ENCODE measurements around the gene AARS2.

Gene AARS2

DNA sequence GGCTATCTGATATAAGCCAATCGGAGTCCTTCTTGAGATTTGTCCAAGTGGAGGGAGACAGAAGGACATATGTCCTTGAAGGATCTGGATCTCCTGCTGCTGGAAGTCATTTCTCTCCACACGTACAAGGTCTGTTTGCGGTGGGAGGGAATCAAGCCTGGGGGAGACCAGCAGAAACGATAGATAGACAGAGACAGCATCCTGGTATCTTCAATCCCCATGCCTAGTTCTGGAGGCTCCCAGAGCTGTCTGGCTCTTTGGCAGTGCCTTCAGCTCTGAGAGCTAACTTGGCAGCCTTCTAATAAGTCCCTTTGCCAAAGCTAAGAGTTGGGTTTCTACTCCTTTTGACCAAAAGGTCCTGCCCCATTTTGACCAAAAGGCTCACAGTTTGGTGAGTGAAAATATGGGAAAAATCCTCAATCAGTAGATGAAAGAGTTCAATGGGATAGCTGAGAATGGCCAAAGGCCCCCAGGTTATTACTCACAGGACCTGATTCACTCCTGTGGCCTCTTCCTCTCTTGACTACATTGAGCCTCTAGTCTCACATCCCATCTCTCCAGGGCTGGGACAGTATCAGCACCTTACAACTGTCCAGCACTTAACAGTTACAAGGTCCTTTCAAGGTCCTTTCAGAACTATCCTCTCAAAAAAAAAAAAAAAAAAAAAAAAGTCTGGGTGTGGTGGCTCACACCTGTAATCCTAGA, 20.3 kb downstream of the AARS2 start:
- DNase-seq (ENCODE audit: low read depth): no peak
- TF ChIP-seq, protein P1, sequence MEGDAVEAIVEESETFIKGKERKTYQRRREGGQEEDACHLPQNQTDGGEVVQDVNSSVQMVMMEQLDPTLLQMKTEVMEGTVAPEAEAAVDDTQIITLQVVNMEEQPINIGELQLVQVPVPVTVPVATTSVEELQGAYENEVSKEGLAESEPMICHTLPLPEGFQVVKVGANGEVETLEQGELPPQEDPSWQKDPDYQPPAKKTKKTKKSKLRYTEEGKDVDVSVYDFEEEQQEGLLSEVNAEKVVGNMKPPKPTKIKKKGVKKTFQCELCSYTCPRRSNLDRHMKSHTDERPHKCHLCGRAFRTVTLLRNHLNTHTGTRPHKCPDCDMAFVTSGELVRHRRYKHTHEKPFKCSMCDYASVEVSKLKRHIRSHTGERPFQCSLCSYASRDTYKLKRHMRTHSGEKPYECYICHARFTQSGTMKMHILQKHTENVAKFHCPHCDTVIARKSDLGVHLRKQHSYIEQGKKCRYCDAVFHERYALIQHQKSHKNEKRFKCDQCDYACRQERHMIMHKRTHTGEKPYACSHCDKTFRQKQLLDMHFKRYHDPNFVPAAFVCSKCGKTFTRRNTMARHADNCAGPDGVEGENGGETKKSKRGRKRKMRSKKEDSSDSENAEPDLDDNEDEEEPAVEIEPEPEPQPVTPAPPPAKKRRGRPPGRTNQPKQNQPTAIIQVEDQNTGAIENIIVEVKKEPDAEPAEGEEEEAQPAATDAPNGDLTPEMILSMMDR (IDR thresholded peaks at IDR 0.05; ENCODE audit: insufficient read depth, low read depth, low read length, missing control alignments): no peak
- no peak overlapping the region for H3K4me3 ChIP-seq (ENCODE audit: low read length)

DNA sequence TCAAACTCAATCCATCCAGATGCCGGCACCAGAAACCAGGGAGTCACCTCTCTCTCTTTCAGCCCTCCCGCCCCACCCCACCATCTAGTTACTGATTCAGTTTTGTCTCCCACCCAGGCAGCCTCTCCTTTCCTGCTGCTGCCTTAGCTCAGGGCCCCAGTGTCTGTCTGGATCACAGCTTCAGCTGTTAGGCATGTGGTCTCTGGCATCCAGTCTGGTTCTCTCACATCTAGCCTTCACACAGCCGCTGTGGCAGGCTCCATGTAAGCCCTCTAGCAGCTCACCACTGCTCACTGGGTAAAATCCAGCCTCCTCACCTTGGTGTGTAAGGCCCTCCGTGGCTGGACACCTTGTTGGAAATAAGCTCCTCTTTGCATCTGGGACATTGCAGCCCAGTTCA, 21.3 kb downstream of the AARS2 start:
- TF ChIP-seq, protein P1 (IDR thresholded peaks at IDR 0.05; ENCODE audit: insufficient read depth, low read depth, low read length, missing control alignments): no peak
- no peak overlapping the region for H3K4me3 ChIP-seq (ENCODE audit: low read length)
- no peak for DNase-seq (ENCODE audit: low read depth)

DNA sequence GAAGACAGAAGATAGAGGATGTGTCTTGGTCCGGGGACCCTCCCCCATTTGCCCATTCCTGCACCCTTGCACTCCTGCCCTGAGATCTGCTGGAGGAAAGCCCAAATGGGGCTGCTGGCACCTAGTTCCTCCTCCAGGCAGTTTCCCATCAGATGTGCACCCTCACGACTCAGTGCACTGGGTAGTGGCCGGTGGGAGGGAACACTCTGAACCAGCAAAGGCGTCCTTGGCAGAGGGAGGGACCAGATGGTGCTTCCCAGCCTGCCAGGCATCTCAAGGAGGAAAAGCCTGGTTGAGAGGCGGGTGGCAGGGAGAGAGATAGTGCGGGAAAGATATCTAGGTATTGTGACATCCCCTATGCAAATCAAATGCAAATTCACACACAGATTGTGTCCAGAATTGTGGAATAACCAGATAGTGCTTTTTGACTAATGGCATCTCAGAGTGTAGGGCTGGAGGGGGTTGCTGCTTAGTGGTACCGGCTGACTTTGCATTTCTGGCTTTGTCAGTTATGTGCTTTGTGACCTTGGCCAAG, 23.4 kb downstream of the AARS2 start:
- TF ChIP-seq, protein P1 (IDR thresholded peaks at IDR 0.05; ENCODE audit: insufficient read depth, low read depth, low read length, missing control alignments): no peak
- no peak for DNase-seq (ENCODE audit: low read depth)
- H3K4me3 ChIP-seq (ENCODE audit: low read length): no peak overlapping the region

DNA sequence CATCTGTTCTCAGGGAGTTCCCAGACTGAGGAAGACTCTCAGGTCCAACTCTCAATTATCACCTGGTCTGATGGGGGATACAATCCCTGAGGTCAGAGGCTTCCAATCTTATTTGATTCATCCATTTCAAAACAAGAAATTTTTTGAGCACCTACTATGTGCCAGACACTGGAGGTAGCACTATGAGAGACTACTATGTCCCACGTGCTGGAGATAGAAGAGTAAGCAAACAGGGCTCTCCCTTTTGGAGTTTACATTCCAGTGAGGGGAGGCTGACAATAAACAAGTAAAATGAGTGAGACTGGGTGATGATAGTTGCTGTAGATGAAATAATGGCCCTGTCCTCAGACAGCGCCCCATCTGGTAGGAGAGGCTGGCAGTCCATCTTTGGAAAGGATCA, 26.4 kb downstream of the AARS2 start:
- no peak overlapping the region for H3K4me3 ChIP-seq (ENCODE audit: low read length)
- TF ChIP-seq, protein P1 (IDR thresholded peaks at IDR 0.05; ENCODE audit: insufficient read depth, low read depth, low read length, missing control alignments): no peak
- DNase-seq (ENCODE audit: low read depth): no peak

DNA sequence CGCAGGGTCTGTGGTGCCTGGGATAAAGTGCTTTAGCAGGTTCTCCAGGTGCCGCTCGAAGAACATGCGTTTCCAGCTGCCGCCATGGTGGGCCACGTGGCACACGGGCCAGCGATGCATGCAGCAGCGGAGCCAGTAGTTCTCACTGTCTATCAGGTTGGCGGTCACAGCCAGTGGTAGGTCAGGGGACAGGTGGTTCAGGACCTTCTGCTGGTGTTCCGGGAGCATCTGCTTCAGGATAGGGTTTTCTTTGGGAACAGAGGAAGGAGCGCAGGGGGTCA, 26.9 kb downstream of the AARS2 start:
- TF ChIP-seq, protein P1 (IDR thresholded peaks at IDR 0.05; ENCODE audit: insufficient read depth, low read depth, low read length, missing control alignments): no peak
- no peak for DNase-seq (ENCODE audit: low read depth)
- H3K4me3 ChIP-seq (ENCODE audit: low read length): no peak overlapping the region

DNA sequence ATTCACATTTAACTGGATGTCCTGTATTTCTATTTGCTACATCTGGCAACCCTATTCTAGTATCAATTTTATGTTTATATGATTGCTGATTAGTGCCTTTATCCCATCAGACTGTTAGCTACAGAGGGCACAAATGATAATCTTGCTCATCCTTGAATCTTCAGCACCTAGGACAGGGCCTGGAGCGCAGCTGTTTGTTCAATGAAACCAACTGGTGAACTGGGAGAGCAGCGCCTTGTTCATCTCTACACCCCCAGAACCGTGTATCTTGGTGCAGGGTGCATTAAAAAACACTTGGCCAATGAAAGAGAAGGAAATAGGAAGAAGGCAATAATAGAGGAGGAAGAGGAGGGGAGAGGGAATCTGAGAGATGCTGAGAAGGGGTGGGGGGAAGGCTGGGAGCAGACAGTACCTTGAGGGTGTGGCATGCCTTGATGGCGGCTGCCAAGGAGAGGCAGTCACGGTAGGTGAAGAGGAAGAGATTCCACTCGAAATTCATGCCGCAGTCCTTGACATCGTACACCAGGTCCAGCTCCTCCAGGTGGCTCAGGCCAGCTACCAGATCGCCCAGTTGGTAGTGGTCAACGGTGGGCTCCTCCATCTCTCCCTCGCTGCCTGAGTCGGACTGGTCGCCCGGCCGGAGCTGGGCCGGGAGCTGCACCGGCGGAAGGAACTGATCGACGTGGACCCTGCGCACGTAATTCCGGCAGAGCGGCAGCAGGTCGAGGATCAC, 27.4 kb downstream of the AARS2 start:
- no peak overlapping the region for H3K4me3 ChIP-seq (ENCODE audit: low read length)
- TF ChIP-seq, protein P1 (IDR thresholded peaks at IDR 0.05; ENCODE audit: insufficient read depth, low read depth, low read length, missing control alignments): no peak
- DNase-seq (ENCODE audit: low read depth): peak; percentile 55

All from epithelial cell of esophagus (primary cell).